Esophagus squamous epithelium (tissue), 4 donors: ENCODE results near the gene CGRRF1.

ENCODE experiments used
- CTCF ChIP-seq, 6 experiments: fragments of 450-650 bp in 4 of 6; fragments of 200-600 bp in 2 of 6; sonication (generic) in 2 of 6; IDR thresholded peaks; one replicate each; pipeline ENCODE4 v1.5.1; 2016 to 2019; ENCODE audit warnings: antibody characterized with exemption in 6 of 6, mild to moderate bottlenecking in 4 of 6, moderate library complexity in 4 of 6
- POLR2A ChIP-seq, 4 donors: fragments of 450-650 bp; IDR thresholded peaks; one replicate each; pipeline ENCODE4 v1.6.1; 2017; ENCODE audit warnings: antibody characterized with exemption in 4 of 4, mild to moderate bottlenecking in 4 of 4, moderate library complexity in 3 of 4

- TF ChIP-seq CTCF (IDR thresholded peaks at IDR 0.05) (no peak), POLR2A (IDR thresholded peaks at IDR 0.05) (no peak)
These were observed 23.0 kb upstream of the CGRRF1 start for GRCh38 chr14:54486685-54487084.
